Stimulated activated CD4-positive, alpha-beta T cell treated with anti-CD3 and anti-CD28 coated beads, Interleukin-15, amount 100 ng/mL, for 48 hours (primary cell): Measurements from ENCODE around the gene PTGR1.
"Not testable (repeated sequence)": the region's sequence is repeated elsewhere in the genome, so short reads cannot be mapped to it uniquely, and the experiment has no call there.

Source experiments
- DNase-seq, 2 donors: peaks; one replicate each; pipeline ENCODE4 v3.0.0-alpha.2; 2020; ENCODE audit warnings: low read depth in 2 of 2

The PTGR1 gene

DNA sequence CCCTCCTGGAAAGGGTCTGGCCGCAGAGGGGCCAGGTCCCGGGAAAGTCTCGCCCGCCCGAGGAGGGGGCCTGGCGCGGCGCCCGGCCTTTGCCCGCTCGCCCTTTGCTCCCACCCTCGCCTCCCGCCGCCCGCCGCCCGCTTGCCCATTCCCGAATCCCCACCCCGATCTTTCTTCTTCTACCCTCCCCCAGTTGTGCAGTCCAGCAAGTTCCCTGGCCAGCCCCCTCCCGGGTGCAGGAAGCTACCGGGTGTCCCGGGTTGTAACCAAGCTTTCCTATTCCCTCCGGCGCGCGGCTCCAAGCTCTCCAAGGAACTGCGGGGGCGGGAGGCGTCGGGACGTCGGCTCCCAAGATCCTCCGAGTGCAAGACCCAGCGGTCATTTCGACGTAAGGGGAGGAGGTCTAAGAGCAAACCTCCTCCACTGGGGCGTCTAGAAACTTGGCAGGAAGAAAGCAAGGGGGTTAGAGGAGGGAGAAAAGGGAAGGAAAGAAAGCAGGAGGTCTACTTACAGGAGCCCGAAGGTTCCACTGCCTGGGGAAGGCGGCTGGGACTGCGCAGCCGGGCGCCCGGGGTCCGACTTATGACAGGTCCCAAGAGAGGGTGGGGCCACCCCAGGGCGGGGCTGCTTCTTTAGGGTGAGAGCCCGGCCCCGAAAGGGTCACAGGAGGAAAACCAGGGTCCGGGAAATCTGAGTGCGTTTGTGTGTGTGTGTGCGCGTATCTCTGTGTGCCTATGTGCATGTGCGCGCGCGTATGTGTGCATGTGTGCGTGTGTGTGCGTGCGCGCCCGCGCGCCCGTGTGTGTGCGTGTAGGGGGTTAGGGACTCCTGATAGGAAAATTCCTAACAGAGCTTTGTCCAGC, at the start of gene PTGR1:
Gene PTGR1 (minus strand): TSS at position 556 of the 863 bp plus-strand sequence. CDS start 2,225 bp downstream, outside the sequence.
- DNase-seq: no peak

DNA sequence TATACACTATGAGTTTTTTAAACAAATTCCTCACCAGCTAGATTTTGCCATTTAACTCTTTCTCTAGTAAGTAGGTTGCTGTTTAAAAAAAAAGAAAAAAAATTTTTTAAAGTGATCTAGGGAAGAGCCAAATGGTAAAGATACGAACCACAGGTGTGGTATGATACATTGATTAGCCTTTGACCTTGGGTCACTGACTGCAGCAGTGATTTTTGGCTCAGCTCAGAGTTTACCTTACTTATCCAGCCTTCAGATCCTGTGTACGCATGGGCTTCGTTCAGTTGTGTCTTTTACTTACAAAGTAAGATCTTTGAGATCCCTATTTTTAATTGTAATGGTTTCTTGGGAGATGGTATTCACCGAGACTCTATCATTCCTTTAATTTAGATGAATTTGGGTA, 49.6 kb upstream of the PTGR1 start:
- no peak for DNase-seq

DNA sequence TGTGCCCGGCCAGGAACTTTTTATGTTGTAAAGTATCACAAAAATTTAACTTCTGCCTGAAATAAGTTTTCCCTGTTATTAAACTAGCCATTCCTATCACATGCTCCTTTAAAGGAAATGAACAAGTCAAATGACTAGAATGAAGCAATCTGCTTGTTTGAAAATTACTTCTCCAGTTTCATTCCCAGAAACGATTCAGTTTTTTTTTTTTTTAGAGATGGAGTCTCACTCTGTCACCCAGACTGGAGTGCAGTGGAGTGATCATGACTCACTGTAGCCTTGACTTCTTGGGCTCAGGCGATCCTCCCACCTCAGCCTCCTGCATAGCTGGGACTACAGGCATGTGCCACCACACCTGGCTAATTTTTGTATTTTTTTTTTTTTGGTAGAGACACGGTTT, 48.6 kb upstream of the PTGR1 start:
- no peak for DNase-seq

DNA sequence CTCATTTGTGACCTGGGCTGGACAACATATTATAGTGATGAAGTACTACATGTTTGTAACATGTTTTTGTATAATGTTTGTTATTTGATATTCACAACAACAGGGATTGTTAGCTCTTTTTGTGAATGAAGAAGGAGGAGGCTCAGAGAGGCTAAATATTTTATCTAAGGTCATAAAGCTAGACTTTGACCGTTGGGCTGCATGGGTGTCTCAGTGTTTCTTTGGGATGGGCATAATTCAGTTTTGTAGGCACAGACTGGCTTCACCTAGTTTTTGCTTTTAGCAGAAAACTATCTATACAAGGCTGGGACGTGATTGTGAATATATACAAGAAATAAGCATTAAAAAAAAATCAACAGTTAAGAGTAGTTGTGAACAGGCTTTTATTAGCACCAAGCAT, 47.0 kb upstream of the PTGR1 start:
- DNase-seq: no peak

DNA sequence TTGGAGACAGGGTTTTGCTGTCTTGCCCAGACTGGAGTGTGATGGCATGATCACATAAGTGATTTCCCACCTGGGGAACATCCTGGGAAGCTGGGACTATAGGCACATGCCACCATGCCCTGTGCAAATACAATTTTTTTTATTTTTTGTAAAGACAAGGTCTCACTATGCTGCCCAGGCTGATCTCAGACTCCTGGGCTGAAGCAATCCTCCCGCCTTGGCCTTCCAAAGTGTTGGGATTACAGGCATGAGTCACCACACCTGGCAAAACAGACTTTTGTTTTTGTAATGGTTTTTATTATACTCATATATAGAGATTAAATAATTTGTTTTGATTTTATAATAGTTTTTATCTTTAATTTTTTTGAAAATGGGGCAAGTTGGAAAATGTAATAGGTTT, 46.4 kb upstream of the PTGR1 start:
- DNase-seq: no peak

DNA sequence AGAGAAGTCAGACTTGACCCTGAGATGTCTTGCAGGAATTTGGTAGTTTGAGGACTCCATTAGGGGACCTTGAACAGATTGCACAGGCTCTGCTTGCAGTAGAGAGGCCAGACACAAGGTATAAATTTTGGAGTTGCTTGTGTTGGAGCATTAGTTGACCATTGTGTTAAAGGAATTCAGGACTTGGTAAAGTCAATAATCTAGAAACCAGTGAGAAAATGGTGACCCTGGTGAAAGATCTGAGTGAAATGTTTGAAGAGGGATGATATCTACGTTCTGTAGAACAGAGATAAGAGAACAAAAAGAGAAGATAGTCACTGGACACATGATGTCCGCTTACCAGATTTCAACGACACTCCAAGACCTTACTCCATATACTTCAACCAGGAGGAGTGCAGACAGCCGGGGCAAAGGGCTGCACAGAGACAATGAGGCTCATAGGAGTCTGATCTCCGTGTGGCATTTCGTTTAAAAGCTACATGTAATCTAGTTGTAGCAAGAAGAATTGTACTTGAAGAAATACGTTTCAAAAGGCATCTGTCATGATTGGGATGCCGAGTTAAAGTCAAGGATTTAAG, 44.8 kb upstream of the PTGR1 start:
- DNase-seq: no peak

DNA sequence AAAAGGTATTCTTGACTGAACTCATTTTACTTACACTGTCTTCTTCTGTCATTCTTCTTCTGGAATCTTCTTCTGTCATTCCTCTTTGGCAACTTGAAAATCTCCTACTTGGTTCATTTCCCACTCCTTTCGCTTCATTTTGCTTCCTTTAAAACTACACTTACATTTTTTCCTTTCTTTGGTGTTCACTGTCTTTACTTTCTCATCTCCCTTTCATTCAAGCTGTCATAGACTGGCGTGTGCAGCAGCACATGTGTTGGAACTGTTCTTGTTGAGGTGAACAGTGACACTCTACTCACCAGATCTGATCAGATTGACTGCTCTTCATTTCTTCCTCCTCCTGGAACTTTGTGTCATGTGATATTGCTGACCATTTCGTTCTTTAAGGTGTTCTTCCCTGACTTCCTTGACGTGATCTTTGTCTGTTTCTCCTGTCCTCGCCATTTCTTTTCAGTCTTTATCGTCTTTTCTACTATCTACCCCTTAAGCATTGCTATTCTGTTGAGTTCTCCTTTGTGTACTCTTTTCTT, 38.0 kb upstream of the PTGR1 start:
- DNase-seq: no peak

DNA sequence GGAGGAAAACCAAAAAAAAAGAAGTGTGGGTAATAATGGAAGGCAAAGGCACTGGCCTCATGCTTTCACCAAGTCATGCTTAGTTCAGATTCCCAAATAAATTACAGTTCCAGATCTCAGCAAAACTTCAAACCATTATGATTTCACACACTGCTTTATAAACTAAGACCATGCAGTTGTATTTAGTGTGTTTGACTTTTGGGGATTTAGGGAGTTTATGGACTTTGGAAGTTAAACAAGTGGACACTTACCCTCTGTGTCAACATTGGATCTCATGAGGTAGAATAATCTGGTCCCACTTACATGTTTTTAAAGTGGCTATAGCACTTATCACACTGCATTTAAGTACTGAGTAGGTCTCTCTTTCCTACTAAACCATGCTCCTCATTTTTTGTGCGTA, 35.4 kb upstream of the PTGR1 start:
- DNase-seq: no peak

DNA sequence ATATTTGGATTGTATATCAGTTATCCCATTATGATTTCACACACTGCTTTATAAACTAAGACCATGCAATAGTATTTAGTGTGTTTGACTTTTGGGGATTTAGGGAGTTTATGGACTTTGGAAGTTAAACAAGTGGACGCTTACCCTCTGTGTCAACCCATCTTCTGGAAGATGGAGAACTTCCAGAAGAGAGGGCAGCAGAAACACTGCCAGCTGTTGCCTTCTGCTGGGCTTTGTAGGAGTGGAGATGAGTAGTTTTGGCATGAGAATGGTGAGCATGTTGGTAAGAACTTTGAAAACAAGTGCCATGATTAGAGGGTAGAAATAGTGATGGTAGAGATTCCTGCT, 33.9 kb upstream of the PTGR1 start:
- no peak for DNase-seq

DNA sequence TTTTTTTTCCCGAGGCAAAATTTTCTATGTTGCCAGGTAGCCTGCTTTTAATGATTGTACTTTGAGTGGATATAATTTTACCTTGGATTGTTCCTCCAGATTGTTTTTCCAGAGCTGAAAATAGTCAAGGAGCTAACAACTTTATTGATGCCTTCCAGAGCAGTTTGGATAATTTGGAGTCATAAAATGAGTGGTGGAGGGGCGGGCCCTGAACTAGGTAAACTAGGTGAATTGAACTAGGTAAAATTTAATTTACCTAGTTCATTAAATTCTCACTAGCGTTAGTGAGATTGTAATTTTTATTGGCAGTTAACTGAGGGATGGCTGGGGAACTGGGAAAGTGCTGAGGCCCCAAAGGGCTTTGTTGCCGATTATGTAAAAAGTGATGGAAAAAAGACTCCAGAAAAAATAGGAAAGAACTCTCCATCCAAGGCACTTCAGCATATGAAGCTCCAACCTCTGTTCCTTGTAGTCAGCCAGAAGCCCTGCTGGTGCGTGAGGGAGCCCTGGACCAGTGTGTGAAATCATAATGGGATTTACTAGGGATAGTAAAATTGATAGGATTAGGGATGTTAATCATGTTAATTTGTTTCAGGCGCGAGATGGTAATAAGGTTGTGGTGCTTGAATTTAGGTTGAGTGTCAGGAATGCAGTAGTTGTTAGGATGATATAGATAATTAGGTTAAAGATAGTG, 33.4 kb upstream of the PTGR1 start:
- no peak for DNase-seq

DNA sequence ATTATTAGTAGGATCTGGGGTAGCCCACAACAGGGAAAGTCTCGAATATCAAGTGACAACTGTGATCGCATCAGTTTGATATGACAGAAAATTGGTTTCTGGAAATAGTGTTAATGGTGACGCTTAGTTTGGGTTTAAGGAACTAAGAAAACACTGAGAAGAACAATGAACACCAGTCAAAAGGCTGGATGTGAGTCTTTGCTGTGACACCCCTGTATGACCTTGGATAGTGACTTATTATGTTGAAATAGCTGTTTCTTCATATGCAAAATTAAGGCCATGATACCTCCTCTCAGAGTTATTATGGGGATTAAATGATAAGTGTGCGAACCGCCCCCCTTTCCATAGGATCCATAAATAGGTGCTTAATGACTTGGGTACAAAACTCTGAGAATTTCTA, 32.6 kb upstream of the PTGR1 start:
- no peak for DNase-seq

DNA sequence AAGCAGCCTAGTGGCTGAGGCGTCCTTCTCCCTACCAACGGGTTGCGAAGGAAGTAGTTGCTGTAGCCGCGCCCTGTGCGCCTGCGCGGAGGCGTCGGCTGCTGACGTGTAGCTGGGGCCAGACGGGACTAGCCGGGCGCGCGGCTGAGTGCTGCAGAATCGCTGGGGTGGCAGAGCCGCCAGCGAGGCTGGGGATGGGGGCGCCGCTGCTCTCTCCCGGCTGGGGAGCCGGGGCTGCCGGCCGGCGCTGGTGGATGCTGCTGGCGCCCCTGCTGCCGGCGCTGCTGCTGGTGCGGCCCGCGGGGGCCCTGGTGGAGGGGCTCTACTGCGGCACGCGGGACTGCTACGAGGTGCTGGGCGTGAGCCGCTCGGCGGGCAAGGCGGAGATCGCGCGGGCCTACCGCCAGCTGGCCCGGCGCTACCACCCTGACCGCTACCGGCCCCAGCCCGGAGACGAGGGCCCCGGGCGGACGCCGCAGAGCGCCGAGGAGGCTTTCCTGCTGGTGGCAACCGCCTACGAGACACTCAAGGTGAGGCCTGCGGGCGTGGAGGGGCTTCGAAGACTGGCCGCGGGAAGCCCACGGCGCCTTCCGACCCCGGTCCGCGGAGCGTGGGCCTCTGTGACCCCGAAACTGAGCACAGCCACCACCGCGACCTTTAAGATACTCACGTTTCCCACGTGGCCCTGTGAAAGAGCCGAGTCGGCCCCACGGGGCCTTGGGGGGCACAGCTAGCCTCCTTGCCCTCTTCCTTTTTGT, 31.9 kb upstream of the PTGR1 start, which contains the start of gene DNAJC25:
Gene DNAJC25 (plus strand): TSS at position 121 of the 758 bp plus-strand sequence. CDS start 74 bp downstream, at position 195.
- DNase-seq: peak; percentile 94 to 95

DNA sequence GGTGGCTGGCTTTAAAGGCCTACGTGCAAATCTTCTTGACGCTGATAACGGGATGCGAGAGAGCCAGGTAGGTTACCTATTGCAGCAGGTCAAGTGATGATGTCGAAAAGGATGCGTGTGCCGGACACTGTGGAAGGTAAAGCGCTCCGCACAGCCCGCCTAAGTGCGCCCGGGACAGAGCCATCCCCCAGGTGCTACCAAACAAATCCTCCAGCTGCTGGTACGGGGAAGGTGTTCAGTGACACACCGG, 31.4 kb upstream of the PTGR1 start:
- DNase-seq: no peak

DNA sequence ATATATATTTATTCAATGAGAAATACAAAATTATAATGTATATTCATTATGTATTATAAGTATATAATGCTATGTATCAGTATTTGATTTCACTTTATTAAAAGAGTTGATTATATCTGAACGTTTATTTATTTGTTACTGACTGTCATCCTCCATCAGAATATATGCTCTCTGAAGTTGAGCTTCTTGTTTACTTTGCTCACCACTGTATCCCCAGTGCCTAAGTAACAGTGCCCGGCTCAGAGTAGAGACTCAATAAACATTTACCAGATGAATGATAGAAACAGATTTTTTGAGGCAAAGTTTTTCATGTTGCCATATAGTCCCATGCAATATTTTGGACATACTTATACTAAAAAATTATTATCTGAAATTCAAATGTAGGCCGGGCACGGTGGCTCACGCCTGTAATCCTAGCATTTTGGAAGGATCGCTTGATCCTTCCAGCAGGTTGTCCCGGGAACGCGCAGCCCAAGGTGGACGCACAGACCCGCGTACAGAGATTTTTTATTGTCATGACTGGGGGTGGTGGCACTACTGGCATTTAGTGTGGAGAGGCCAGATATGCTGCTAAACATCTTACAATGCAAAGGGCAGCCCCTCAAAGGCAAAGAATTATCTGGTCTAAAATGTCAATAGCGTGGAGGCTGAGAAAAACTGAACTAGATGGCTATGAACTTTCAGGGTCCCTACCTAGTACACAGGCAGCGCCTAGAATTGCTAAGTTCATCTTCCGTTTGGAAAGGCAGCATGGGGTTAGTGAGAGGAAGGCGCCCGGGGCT, 30.9 kb upstream of the PTGR1 start:
- no peak for DNase-seq

DNA sequence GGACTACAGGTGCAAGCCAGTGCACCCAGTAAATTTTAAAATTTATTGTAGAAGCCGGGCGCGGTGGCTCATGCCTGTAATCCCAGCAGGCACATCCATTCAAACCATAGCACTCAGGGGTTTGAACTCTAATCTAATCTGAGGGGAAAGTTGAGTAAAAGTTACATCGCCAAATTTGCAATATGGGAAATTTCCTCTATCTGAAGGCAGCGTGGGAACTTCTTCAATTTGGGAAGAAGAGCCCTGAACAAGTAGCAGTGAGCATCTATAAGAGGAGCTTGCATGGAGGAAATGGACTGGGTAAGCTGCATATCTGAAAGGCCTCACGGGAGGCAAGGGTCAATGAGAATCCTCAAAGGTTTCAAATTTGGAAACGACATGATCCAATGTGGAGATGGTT, 29.0 kb upstream of the PTGR1 start:
- DNase-seq: no peak

DNA sequence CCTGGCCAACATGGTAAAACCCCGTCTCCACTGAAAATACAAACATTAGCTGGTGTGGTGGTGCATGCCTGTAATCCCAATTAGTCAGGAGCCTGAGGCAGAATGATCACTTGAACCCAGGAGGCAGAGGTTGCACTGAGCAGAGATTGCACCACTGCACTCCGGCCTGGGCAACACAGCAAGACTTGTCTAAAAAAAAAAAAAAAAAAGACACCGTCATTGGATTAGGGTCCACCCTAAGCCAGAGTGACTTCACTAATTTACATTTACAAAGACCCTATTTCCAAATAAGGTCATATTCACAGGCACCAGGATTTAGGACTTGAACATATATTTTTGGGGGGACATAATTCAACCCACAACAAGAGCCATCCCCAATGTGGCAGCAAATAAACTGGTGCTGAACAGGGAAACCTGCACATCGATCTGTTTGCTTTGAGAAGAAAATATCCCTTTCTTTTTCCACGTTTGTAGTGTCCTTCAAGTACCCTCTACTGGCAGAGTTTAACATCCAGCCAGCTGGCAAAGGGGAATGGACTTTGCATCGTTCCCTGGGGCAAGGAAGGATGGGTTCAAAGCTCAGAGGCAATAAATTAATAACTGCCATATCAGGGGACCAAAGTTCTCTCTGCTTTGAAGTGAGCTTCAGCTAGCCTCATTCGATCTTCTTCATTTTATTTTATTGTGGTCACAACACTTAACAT, 28.0 kb upstream of the PTGR1 start:
- no peak for DNase-seq

DNA sequence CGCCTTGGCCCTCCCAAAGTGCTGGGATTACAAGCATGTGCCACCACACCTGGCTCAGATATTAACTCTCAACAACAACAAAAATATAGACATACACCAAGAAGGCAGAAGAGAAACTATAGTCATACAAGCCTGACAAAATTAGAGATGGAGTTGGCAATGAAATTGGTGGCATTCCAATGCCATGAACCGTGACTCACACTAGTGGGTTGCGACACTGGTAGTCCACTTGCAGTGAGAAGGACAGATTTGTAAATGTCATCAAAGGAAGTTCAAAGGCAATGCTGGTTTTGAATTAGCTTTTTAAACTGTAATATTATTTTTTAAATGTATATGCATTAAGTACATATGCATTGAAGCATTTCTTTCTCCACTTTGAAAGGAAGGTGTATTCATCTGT, 23.2 kb upstream of the PTGR1 start:
- DNase-seq: no peak

DNA sequence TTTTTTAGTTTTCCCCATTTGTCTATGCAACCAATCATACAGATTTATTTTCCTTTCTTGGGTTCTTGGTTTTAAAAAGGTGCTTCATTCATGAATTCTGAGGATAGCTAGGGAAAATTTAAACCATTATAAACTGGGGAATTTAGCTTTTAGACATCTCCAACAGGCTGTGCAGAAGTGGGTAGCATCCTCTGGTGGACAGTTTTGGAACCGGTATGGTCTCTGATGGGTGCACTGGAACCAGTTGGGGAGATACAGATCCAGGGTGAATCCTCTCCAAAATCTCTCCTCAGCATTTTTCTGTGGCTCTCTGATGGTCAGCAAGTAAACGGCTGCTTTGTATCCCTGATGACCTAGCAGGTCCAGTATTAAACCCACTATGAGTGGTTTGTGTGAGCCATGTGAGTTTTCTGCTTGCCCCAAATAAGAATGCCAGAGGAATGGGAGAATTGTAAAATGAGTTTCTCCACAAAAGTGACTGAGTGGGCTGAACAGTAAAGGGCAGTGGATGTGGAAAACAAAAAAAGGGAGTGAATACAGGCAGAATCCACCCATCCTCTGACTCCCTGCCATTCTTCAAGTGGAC, 22.5 kb upstream of the PTGR1 start:
- DNase-seq: no peak

DNA sequence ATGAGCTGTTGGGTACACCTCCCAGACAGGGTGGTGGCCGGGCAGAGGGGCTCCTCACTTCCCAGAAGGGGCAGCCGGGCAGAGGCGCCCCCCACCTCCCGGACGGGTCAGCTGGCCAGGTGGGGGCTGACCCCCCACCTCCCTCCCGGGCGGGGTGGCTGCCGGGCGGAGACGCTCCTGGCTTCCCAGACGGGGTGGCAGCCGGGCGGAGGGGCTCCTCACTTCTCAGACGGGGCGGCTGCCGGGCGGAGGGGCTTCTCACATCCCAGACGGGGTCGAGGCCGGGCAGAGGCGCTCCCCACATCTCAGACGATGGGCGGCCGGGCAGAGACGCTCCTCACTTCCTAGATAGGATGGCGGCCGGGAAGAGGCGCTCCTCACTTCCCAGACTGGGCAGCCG, 17.9 kb upstream of the PTGR1 start:
- not testable (repeated sequence) for DNase-seq

DNA sequence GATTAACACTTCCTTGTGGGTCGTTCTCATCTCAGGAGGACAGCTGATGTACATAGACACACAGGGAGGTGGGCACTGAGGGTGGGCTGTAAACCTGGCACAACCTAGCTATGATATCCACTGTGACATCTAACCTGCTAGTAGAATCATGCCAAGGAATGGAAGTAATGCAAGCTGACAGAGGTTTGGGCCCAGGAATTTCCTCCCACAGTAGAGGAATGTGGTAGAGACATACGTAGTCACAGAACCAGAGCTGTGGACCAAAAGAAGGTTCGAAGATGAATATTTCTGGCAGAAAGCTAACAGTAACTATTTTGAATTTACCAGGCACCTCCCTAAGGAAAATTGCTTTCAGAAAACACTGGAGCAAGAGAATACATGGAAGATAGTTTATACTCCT, 16.5 kb upstream of the PTGR1 start:
- DNase-seq: no peak
